B cell (primary cell): ENCODE measurements around the gene AGPAT3. TPM values are rescaled to one million over a fixed set of nuclear protein-coding genes. Genes with fewer than 3 reads are reported as not detected.

Experiments used
- ATAC-seq: fragments of 200-7000 bp; cut with Tn5 transposase; one replicate; pipeline ENCODE4 v1.10.0; 2021; ENCODE audit warnings: low read depth, mild to moderate bottlenecking, moderate number of reproducible peaks, moderate library complexity
- CTCF ChIA-PET: fragments of 350-600 bp; sonication (Branson Sonifier 250); formaldehyde crosslinking; loops from one replicate; lab custom pipeline; 2021; ENCODE audit warnings: antibody characterized with exemption, inconsistent platforms; lab: Charles Lee
- POLR2A ChIA-PET: fragments of 350-600 bp; sonication (Branson Sonifier 250); formaldehyde crosslinking; loops from one replicate; lab custom pipeline; 2021; ENCODE audit warnings: antibody characterized with exemption; lab: Charles Lee
- DNase-seq: peaks from one replicate; pipeline ENCODE4 v3.0.0; 2013
- H2AFZ ChIP-seq: 2 replicates; pipeline ENCODE4 v1.6.1; 2012; ENCODE audit warnings: mild to moderate bottlenecking, low read depth, low read length; ENCODE audit not compliant: insufficient read depth, poor library complexity, severe bottlenecking
- H3K27ac ChIP-seq, 2 donors: 1 replicate in 1 of 2; 2 replicates in 1 of 2; pipeline ENCODE4 v1.5.1; 2012 to 2013; ENCODE audit warnings: low read length in 2 of 2, mild to moderate bottlenecking in 2 of 2, moderate library complexity in 1 of 2
- H3K27me3 ChIP-seq, 4 experiments: fragments of 200-600 bp in 1 of 4; sonication (generic) in 1 of 4; replicated peaks in 1 of 4; 1 replicate in 2 of 4; 2 replicates in 2 of 4; pipeline versions ENCODE4 v1.6.1 to v1.7.0; 2013 to 2016; ENCODE audit warnings: low read length in 3 of 4, mild to moderate bottlenecking in 2 of 4, mixed read lengths in 1 of 4, moderate library complexity in 1 of 4; ENCODE audit not compliant: insufficient read depth in 4 of 4, control insufficient read depth in 3 of 4; ENCODE audit errors: control extremely low read depth in 1 of 4
- H3K36me3 ChIP-seq, 2 experiments: replicated peaks in 1 of 2; 1 replicate in 1 of 2; 2 replicates in 1 of 2; pipeline versions ENCODE4 v1.6.1 to v1.7.1; 2013; ENCODE audit warnings: low read length in 1 of 2; ENCODE audit not compliant: insufficient read depth in 2 of 2, control insufficient read depth in 1 of 2; ENCODE audit errors: control extremely low read depth in 1 of 2, extremely low read depth in 1 of 2
- H3K4me1 ChIP-seq, 2 donors: fragments of 200-600 bp in 1 of 2; sonication (generic) in 1 of 2; 1 replicate in 1 of 2; 2 replicates in 1 of 2; pipeline versions ENCODE4 v1.5.1 to v1.6.1; 2013 to 2017; ENCODE audit warnings: low read length in 2 of 2; ENCODE audit not compliant: control insufficient read depth in 2 of 2, insufficient read depth in 2 of 2
- H3K4me2 ChIP-seq: replicated peaks from 2 replicates; pipeline ENCODE3; 2012; ENCODE audit warnings: mild to moderate bottlenecking, low read depth, low read length; ENCODE audit not compliant: poor library complexity, severe bottlenecking
- H3K4me3 ChIP-seq, 5 experiments: fragments of 200-600 bp in 1 of 5; sonication (generic) in 1 of 5; 1 replicate in 3 of 5; 2 replicates in 2 of 5; pipeline versions ENCODE4 v1.5.1 to v1.7.0; 2011 to 2016; ENCODE audit warnings: low read length in 4 of 5, mild to moderate bottlenecking in 4 of 5, low read depth in 2 of 5, control low read depth in 1 of 5, moderate library complexity in 1 of 5; ENCODE audit not compliant: insufficient read depth in 1 of 5; ENCODE audit errors: control extremely low read depth in 1 of 5, extremely low read depth in 1 of 5
- H3K79me2 ChIP-seq: fragments of 200-600 bp; sonication (generic); one replicate; pipeline ENCODE4 v1.6.0; 2016; ENCODE audit warnings: low read length; ENCODE audit not compliant: control insufficient read depth, insufficient read depth
- H3K9ac ChIP-seq: fragments of 200-600 bp; sonication (generic); 2 replicates; pipeline ENCODE4 v1.6.1; 2017; ENCODE audit warnings: mild to moderate bottlenecking, low read length, moderate library complexity
- H3K9me3 ChIP-seq, 3 donors: one replicate each; pipeline versions ENCODE4 v1.6.1 to v1.7.1; 2013; ENCODE audit warnings: low read length in 2 of 3; ENCODE audit not compliant: control insufficient read depth in 2 of 3, insufficient read depth in 1 of 3; ENCODE audit errors: control extremely low read depth in 1 of 3
- H4K20me1 ChIP-seq: 2 replicates; pipeline ENCODE4 v1.6.0; 2012; ENCODE audit warnings: mild to moderate bottlenecking, low read length; ENCODE audit not compliant: insufficient read depth, control insufficient read depth, poor library complexity, severe bottlenecking
- H3K27ac Mint-ChIP-seq: one replicate; pipeline ENCODE4 v1.8.0; 2021; ENCODE audit warnings: mixed read lengths
- H3K27me3 Mint-ChIP-seq: one replicate; pipeline ENCODE4 v1.8.0; 2021; ENCODE audit warnings: mixed read lengths
- H3K4me1 Mint-ChIP-seq: one replicate; pipeline ENCODE4 v1.8.0; 2021; ENCODE audit warnings: mixed read lengths
- H3K4me3 Mint-ChIP-seq: one replicate; pipeline ENCODE4 v1.8.0; 2021; ENCODE audit warnings: mixed read lengths
- H3K9me3 Mint-ChIP-seq: one replicate; pipeline ENCODE4 v1.8.0; 2022; ENCODE audit warnings: mixed read lengths; ENCODE audit not compliant: insufficient read depth
- EZH2 ChIP-seq: IDR thresholded peaks from 2 replicates; pipeline ENCODE4 v1.6.1; 2012; ENCODE audit warnings: borderline replicate concordance, low read depth, mild to moderate bottlenecking, moderate library complexity, low read length; ENCODE audit not compliant: insufficient read depth, poor library complexity, severe bottlenecking
- WGBS: methylation state at CpG from one replicate; pipeline ENCODE4 v1.1.5; 2013; ENCODE audit warnings: missing lambda C conversion rate; ENCODE audit not compliant: insufficient coverage; 5-methylcytosine and 5-hydroxymethylcytosine counted together
- intact Hi-C: fragments of 100-400 bp; cut with micrococcal nuclease; formaldehyde crosslinking; loops from one replicate; pipeline ENCODE4 v1.10.0; 2022
- polyA plus RNA-seq: library from polyadenylated mRNA; depleted of rRNA; stranded (reverse); fragments of >200 nt; gene quantifications from 2 replicates; pipeline ENCODE4 v1.2.3, GENCODE V29; 2012
- total RNA-seq, 2 donors: library from RNA; stranded (reverse); fragments of 120-200 nt in 1 of 2; gene quantifications; 1 replicate in 1 of 2; 2 replicates in 1 of 2; pipeline versions ENCODE4 v1.2.3 to v1.2.4, GENCODE V29; 2013 to 2022
- TF ChIP-seq, protein P1 (sequence below): fragments of 200-600 bp; IDR thresholded peaks from one replicate; pipeline ENCODE4 v1.8.0; 2022; ENCODE audit warnings: antibody characterized with exemption, mild to moderate bottlenecking

Gene AGPAT3
- total and polyA plus RNA-seq, 2 donors (not counting 1 experiment from before 2014, with no cell fraction given) = 14.3 to 49.3 TPM

DNA sequence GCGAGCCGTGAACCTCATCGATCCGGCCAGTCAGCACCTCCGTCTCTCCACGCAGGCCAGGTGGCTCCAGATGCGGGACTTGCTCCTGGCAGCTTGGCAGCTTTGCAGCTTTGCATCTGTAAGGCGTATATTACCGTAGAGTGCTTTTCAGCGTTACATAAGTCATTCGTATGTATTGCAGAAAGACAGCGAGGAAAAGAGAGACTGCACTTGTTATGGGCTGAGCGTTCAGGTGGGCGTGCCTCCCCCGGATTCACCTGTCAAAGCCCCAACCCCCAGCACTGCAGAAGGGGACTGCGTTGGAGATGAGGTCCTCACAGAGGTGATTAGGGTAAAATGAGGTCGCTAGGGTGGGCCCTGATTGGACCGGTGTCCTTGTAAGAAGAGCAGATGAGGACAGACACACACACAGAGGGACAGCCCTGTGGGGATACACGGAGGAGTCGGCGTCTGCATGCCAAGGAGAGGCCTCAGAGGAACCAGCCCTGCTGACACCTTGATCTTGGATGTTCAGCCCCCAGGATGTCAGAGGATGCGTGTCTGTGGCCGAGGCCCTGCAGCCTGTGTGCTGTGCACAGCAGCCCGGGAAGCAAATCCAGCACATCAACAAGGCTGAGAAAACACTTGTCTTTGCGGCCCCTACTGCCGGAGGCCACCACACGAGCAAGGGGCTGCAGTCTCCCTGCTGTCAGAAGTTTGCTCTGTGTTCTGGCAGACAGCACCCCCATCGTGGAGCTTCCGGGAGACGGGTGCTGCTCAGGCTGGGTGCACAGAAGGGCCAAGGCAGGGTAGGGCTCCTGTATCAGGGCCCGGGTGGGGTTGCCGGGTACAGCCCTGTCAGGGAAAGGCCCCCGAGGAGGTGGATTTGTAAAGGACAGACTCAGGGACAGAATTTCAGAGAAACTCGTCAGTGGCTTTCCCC lies 10.9 kb upstream of the AGPAT3 start:
- 93% methylated on average over 32 of the region's 34 CpGs for WGBS
- no peak overlapping the region for H2AFZ ChIP-seq
- Mint-ChIP-seq H3K27ac (no peak overlapping the region), H3K9me3 (no peaks in the 10 kb centered on the region), H3K27me3 (peaks cover 5% of the 10 kb centered on the region), H3K4me1 (peaks cover 18% of the 10 kb centered on the region), H3K4me3 (no peak overlapping the region)
- intact Hi-C loops = no loop called here
- H3K27ac ChIP-seq = no peak overlapping the region
- no peaks in the 10 kb centered on the region for H3K79me2 ChIP-seq
- no peaks in the 10 kb centered on the region for H3K36me3 ChIP-seq
- no peaks in the 10 kb centered on the region for H4K20me1 ChIP-seq
- ChIA-PET POLR2A (no interaction called here), CTCF (no interaction called here)
- TF ChIP-seq, protein P1, sequence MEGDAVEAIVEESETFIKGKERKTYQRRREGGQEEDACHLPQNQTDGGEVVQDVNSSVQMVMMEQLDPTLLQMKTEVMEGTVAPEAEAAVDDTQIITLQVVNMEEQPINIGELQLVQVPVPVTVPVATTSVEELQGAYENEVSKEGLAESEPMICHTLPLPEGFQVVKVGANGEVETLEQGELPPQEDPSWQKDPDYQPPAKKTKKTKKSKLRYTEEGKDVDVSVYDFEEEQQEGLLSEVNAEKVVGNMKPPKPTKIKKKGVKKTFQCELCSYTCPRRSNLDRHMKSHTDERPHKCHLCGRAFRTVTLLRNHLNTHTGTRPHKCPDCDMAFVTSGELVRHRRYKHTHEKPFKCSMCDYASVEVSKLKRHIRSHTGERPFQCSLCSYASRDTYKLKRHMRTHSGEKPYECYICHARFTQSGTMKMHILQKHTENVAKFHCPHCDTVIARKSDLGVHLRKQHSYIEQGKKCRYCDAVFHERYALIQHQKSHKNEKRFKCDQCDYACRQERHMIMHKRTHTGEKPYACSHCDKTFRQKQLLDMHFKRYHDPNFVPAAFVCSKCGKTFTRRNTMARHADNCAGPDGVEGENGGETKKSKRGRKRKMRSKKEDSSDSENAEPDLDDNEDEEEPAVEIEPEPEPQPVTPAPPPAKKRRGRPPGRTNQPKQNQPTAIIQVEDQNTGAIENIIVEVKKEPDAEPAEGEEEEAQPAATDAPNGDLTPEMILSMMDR = no peak
- TF ChIP-seq EZH2 = no peak
- H3K9ac ChIP-seq = no peak overlapping the region
- no peaks in the 10 kb centered on the region for H3K27me3 ChIP-seq
- DNase-seq (no peak), ATAC-seq (no peak)
- peaks cover 0 to 12% (median 0%) of the 10 kb centered on the region in 3 donors for H3K9me3 ChIP-seq
- H3K4me2 ChIP-seq = no peak overlapping the region
- no peak overlapping the region for H3K4me3 ChIP-seq
- peaks cover 9 to 16% of the 10 kb centered on the region in 2 donors for H3K4me1 ChIP-seq
